ENCODE data around the gene GHRHR. TPM values are rescaled to one million over a fixed set of nuclear protein-coding genes. Genes with fewer than 3 reads are reported as not detected.

The GHRHR gene
- total RNA-seq: not detected in 2 replicates
- long read RNA-seq: 0 reads

DNA sequence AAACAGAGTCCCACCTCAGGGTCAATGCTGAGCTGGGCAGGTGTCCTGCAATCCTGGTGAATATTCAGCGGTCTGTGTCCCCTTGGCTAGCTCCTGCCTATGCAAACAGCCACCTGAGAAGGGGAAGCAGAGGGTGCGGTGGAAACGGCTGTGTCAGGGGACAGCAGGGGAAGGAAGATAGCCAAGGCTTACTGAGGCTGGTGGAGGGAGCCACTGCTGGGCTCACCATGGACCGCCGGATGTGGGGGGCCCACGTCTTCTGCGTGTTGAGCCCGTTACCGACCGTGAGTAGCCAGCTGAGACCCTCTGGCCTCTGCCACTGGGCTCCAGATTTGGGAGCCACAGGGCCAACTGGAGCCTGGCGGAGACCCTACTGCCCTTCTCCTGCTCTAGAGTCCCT is at the start of gene GHRHR:
TSS of gene GHRHR (plus strand) at position 112 of the 400 bp plus-strand sequence. CDS start at position 228, 116 bp downstream.
- Mint-ChIP-seq H3K27me3 (peaks cover 33% of the 10 kb centered on the region), H3K4me1 (ENCODE audit: low read depth) (no peaks in the 10 kb centered on the region), H3K9me3 (ENCODE audit: low read depth) (no peaks in the 10 kb centered on the region), H3K27ac (no peak within 1 kb of the TSS), H3K4me3 (ENCODE audit: low read depth) (no peak within 1 kb of the TSS), H3K36me3 (ENCODE audit: insufficient read depth) (no peaks in the 10 kb centered on the region)
- TF ChIP-seq, protein P1, sequence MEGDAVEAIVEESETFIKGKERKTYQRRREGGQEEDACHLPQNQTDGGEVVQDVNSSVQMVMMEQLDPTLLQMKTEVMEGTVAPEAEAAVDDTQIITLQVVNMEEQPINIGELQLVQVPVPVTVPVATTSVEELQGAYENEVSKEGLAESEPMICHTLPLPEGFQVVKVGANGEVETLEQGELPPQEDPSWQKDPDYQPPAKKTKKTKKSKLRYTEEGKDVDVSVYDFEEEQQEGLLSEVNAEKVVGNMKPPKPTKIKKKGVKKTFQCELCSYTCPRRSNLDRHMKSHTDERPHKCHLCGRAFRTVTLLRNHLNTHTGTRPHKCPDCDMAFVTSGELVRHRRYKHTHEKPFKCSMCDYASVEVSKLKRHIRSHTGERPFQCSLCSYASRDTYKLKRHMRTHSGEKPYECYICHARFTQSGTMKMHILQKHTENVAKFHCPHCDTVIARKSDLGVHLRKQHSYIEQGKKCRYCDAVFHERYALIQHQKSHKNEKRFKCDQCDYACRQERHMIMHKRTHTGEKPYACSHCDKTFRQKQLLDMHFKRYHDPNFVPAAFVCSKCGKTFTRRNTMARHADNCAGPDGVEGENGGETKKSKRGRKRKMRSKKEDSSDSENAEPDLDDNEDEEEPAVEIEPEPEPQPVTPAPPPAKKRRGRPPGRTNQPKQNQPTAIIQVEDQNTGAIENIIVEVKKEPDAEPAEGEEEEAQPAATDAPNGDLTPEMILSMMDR (IDR thresholded peaks at IDR 0.05; ENCODE audit: unreplicated experiment): no peak
- no peak for DNase-seq (ENCODE audit: low spot score, unreplicated experiment)

DNA sequence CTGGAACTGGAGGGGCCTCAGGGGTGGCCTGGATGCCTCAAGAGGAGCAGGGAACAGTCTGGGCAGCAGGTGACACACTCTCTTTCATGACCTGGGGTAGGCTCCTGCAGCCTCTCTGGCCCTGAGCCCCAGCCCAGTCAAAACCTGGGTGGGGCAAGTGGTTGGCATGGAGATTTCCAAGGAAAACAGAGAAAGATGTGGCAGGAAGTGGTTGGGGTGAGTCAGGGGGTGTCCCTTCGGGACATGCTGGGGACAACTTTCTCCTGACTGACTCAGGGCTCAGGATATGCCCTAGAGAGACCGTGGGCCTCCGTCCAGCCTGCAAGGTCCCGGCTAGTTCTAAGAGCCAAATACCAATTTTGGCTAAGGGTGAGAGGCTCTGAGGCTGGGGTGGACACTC is 49.2 kb upstream of the GHRHR start:
- TF ChIP-seq, protein P1 (IDR thresholded peaks at IDR 0.05; ENCODE audit: unreplicated experiment): no peak
- Mint-ChIP-seq H3K9me3 (ENCODE audit: low read depth) (no peaks in the 10 kb centered on the region), H3K4me1 (ENCODE audit: low read depth) (peaks cover 16% of the 10 kb centered on the region), H3K27me3 (peaks cover 15% of the 10 kb centered on the region), H3K36me3 (ENCODE audit: insufficient read depth) (no peaks in the 10 kb centered on the region), H3K27ac (no peak overlapping the region), H3K4me3 (ENCODE audit: low read depth) (no peak overlapping the region)
- DNase-seq (ENCODE audit: low spot score, unreplicated experiment): no peak

DNA sequence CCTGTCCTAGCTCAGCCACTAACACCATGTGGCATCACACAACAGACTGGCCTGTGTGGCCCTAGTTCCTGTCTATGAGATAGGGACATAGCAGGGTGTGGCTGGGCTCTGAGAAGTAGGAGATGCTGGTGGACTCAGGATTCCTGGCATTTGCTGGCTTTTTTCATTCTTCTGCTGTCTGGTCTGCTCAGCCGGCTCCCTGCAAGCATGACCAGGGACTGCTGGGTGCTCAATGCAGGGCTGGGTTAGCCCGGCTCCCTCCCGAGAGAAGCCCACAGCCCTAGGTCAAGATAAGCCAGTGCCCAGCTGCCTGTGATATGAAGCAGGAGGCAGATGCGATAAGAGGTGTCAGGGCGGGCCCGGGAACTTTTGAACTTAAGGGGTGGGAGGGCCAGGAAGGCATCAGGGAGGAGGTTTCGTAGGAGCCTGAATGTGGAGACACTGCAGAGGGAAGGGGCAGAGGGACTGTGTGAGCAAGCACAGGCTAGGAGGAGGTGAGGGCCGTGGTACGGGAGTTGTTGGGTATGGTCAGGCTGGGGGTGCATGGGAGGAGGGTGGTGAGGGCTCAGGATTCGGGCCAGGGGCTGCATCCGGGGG is 48.6 kb upstream of the GHRHR start:
- H3K4me3 Mint-ChIP-seq (ENCODE audit: low read depth): no peak overlapping the region
- DNase-seq (ENCODE audit: low spot score, unreplicated experiment): no peak
- peaks cover 16% of the 10 kb centered on the region for H3K4me1 Mint-ChIP-seq (ENCODE audit: low read depth)
- peaks cover 15% of the 10 kb centered on the region for H3K27me3 Mint-ChIP-seq
- no peaks in the 10 kb centered on the region for H3K9me3 Mint-ChIP-seq (ENCODE audit: low read depth)
- no peak overlapping the region for H3K27ac Mint-ChIP-seq
- TF ChIP-seq, protein P1 (IDR thresholded peaks at IDR 0.05; ENCODE audit: unreplicated experiment): no peak
- no peaks in the 10 kb centered on the region for H3K36me3 Mint-ChIP-seq (ENCODE audit: insufficient read depth)

DNA sequence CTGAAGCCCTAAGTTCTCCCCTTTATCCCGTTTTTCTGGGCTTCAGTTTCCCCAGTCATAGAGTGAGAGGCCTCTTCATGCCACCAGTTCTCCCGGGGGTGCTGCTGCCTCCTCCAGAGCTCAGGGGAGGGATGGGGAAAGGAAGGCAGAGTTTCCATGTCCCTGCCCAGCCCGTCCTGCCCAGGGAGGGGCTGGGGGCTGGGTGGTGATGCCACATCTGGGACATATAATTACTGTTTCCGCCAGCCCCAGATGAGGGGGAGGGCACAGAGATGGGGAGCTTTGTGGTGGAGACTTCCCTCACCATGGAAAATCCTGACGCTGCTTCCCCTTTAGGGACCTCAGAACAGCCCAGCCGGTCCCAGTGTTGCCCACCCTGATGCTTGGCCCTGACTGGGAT is 48.0 kb upstream of the GHRHR start:
- Mint-ChIP-seq H3K4me1 (ENCODE audit: low read depth) (peaks cover 16% of the 10 kb centered on the region), H3K9me3 (ENCODE audit: low read depth) (no peaks in the 10 kb centered on the region), H3K36me3 (ENCODE audit: insufficient read depth) (no peaks in the 10 kb centered on the region), H3K27me3 (peaks cover 12% of the 10 kb centered on the region), H3K27ac (no peak overlapping the region), H3K4me3 (ENCODE audit: low read depth) (no peak overlapping the region)
- DNase-seq (ENCODE audit: low spot score, unreplicated experiment): no peak
- TF ChIP-seq, protein P1 (IDR thresholded peaks at IDR 0.05; ENCODE audit: unreplicated experiment): no peak

DNA sequence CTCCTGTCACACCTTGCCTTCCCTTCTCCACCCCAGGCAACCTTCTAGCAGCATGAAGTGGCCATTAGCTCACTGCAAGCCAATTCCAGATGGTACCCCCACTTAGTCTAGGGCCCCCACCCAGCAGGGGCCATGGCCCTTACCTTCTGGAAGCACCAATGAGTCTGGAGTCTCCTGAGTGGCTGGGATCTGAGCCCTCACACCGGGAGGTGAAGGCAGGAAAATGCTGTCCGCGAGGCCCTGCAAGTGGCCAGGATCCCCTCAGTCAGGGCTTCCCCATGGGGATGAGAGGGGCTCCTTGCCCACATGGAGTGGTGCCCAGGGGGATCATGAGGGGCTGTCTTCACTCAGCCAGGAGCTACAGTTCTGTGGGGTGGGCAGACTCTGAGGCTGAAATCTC is 47.5 kb upstream of the GHRHR start:
- TF ChIP-seq, protein P1 (IDR thresholded peaks at IDR 0.05; ENCODE audit: unreplicated experiment): no peak
- H3K27me3 Mint-ChIP-seq: peaks cover 9% of the 10 kb centered on the region
- H3K36me3 Mint-ChIP-seq (ENCODE audit: insufficient read depth): no peaks in the 10 kb centered on the region
- H3K4me3 Mint-ChIP-seq (ENCODE audit: low read depth): no peak overlapping the region
- H3K4me1 Mint-ChIP-seq (ENCODE audit: low read depth): peaks cover 16% of the 10 kb centered on the region
- H3K27ac Mint-ChIP-seq: no peak overlapping the region
- no peaks in the 10 kb centered on the region for H3K9me3 Mint-ChIP-seq (ENCODE audit: low read depth)
- no peak for DNase-seq (ENCODE audit: low spot score, unreplicated experiment)

All from progenitor cell of endocrine pancreas (in vitro differentiated cells).